SU-DHL-6 (cell line): Measurements from ENCODE around the gene OSR1.

Experiments used
- EZH2phosphoT487 ChIP-seq: fragments of 200-600 bp; sonication (generic), shearing (Covaris generic); conservative IDR thresholded peaks from 2 replicates; pipeline ENCODE4 v1.6.1; 2018; ENCODE audit warnings: mild to moderate bottlenecking, antibody characterized with exemption, low read length, moderate library complexity, mixed read lengths
- TF ChIP-seq, protein P1 (sequence below): fragments of 200-600 bp; sonication (generic); IDR thresholded peaks from one replicate; pipeline ENCODE4 v1.5.1; 2017; ENCODE audit warnings: antibody characterized with exemption, mild to moderate bottlenecking, low read length, moderate library complexity; ENCODE audit not compliant: insufficient read depth, poor library complexity, severe bottlenecking

DNA sequence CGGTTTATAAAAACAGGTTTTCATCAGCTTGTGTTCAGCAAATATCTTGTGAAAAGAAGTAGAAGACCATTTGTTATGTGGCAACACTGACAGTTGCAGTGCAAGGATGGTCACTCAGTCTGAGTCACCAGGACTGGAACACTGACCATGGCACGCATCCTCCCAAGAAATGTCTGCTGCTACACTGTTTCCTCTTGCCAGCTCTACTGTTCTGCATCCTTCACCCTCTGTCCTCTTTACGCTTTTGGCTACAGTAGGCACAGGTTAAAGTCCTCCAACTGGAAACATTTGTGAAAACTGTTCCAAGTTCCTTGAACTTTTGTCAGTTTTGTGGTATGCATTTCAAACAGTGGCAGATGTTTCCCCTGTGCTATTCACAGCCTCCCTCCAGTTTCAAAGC lies 39.4 kb downstream of the OSR1 start:
- TF ChIP-seq, protein P1, sequence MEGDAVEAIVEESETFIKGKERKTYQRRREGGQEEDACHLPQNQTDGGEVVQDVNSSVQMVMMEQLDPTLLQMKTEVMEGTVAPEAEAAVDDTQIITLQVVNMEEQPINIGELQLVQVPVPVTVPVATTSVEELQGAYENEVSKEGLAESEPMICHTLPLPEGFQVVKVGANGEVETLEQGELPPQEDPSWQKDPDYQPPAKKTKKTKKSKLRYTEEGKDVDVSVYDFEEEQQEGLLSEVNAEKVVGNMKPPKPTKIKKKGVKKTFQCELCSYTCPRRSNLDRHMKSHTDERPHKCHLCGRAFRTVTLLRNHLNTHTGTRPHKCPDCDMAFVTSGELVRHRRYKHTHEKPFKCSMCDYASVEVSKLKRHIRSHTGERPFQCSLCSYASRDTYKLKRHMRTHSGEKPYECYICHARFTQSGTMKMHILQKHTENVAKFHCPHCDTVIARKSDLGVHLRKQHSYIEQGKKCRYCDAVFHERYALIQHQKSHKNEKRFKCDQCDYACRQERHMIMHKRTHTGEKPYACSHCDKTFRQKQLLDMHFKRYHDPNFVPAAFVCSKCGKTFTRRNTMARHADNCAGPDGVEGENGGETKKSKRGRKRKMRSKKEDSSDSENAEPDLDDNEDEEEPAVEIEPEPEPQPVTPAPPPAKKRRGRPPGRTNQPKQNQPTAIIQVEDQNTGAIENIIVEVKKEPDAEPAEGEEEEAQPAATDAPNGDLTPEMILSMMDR, result no peak
- no peak for TF ChIP-seq EZH2phosphoT487
